HuH-7.5 (cell line): ENCODE results near the gene SNED1.
A peak's percentile ranks its signal among the peaks of the same experiment; 100 is the strongest.
"Not testable (repeated sequence)": the region's sequence is repeated elsewhere in the genome, so short reads cannot be mapped to it uniquely, and the experiment has no call there.

ENCODE experiments used
- DNase-seq: peaks from one replicate; pipeline ENCODE4 v3.0.0; 2011; ENCODE audit warnings: low spot score

SNED1 gene

GRCh38 chr2:241088376-241088775 lies 90.0 kb downstream of the SNED1 start:
- no peak for DNase-seq

GRCh38 chr2:241088791-241089732 lies 90.6 kb downstream of the SNED1 start:
- no peak for DNase-seq

GRCh38 chr2:241091201-241091600 lies 92.8 kb downstream of the SNED1 start:
- no peak for DNase-seq

DNA sequence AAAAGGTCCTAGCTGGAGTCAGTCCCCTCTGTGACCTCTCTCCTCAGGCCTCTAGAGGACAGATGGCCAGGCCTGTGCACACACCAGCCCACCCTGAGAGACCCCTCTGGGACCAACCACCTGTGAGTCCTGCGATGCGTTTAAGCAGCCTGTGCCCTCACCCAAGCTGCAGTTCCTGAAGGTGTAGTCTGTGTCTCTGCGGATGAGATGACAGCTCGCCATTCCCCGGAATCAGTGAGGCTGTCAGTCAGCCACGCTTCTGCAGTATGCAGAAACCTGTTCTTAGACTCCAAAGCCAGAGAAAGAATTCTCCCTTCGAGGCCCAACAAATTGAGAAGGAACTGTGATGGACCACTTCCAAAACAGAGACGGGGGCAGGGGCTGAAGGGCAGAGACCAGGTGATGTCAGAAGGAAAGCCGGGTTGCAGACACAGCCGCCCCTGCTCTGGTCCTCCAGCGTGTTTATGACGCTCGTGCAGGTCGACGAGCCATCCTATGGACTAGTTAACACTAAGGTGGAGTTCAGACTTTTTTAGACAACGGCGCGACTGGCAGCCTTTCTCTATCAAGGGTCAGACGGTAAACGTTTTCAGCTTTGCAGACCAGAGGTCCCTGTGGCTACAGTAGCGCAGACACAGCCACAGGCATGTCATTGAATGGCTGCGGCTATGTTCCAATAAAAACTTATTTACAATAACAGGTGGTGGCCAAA lies 93.5 kb downstream of the SNED1 start:
- no peak for DNase-seq

DNA sequence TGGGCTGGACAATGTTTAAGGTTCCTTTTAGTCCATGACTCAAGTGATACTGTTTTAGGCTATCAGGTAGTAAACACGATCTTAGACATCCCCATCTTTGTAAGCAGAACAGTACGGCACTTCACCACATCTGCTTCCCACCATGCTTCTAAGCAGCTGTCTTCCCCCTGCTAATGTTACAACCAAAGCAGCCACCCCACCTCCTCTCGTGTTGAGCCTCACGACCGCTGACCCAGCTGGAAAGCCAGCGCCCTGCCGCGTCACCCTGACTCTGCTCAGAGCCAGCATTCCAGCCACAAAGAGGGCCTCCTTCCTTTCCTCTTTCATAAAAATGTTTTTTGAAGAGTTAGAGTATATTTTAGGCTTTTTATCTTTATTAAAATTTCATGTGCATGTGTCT lies 94.3 kb downstream of the SNED1 start:
- DNase-seq, result no peak

GRCh38 chr2:241093133-241093781 lies 94.8 kb downstream of the SNED1 start:
- peak; percentile 43 for DNase-seq

- no peak for DNase-seq
Observed at GRCh38 chr2:241094172-241094571, 95.8 kb downstream of the SNED1 start.

GRCh38 chr2:241094924-241095420 lies 96.6 kb downstream of the SNED1 start:
- DNase-seq, result no peak

DNA sequence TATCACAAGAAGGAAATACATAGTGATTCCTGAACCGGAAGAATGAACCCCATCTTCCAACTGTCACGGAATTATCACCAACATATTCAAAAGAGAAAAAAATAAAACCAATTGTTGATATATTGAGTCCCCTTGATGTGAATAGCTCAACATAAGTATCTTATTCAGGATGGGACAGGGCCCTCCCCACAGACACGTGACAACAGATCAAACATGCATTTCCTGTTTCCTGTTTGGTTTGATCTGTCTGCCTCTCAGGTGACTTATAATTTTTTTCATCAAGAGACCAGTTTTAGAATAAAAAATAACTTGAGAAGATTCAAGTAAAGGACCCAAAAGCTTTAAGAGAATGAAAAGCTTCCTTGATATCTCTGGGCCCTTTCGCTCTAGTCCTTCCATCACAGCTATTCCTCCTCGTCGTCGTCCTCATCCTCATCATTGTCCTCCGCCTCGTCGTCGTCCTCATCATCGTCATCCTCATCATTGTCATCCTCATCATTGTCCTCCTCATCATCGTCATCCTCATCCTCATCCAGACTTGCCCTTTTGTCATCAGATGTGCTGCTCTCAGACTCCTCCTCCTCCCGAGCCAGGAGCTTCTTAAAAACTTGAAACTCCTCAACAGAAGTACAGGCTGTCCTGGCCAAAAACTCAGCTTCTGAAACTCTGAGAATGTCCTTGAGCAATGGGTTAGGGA lies 97.3 kb downstream of the SNED1 start:
- no peak for DNase-seq

GRCh38 chr2:241096979-241097378 lies 98.6 kb downstream of the SNED1 start:
- no peak for DNase-seq

GRCh38 chr2:241099246-241099645 lies 100.8 kb downstream of the SNED1 start:
- no peak for DNase-seq

- DNase-seq, result peak; percentile 80
Observed at GRCh38 chr2:241102239-241102803, 103.9 kb downstream of the SNED1 start, which contains the start of gene MTERF4. Gene MTERF4, minus strand, starts transcription at chr2:241102287. Its CDS starts 14 bp downstream, at chr2:241102273.

DNA sequence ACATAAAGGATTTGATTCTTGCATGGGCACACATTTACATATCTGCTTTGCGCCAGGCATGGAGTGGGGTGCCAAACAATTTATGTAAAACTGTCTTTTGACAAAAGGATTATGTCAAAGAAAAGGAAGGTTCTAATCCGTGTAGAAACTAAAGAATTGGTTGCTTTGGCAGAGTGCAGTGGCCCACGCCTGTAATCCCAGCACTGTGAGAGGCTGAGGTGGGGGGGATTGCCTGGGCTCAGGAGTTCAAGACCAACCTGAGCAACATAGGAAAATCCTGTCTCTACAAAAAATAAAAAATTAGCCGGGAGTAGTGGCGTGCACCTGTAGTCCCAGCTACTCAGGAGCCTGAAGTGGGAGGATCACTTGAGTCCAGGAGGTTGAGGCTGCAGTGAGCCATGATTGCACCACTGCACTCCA lies 104.8 kb downstream of the SNED1 start:
- no peak for DNase-seq

- not testable (repeated sequence) for DNase-seq
Observed at GRCh38 chr2:241104611-241105010, 106.2 kb downstream of the SNED1 start.

DNA sequence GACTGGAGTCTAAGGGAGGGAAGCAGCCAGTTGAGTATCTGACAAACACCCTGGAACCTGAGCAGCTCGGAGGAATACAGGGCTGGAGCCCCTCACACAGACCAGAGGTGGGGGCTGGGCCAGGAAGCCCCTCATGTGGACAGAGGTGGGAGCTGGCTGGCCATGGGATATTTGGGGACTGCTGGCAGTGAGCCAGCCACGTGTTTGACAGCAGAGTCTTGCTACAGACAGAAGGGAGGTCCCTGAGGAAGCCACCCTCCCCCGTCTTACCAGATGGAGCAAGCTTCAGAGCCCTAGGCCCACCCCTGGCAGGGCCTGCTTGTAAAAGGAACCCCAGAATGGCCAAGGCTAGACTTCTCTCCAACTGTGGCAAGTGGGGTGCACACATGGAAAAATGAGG lies 107.2 kb downstream of the SNED1 start:
- no peak for DNase-seq

GRCh38 chr2:241107031-241107783 lies 108.8 kb downstream of the SNED1 start:
- no peak for DNase-seq

DNA sequence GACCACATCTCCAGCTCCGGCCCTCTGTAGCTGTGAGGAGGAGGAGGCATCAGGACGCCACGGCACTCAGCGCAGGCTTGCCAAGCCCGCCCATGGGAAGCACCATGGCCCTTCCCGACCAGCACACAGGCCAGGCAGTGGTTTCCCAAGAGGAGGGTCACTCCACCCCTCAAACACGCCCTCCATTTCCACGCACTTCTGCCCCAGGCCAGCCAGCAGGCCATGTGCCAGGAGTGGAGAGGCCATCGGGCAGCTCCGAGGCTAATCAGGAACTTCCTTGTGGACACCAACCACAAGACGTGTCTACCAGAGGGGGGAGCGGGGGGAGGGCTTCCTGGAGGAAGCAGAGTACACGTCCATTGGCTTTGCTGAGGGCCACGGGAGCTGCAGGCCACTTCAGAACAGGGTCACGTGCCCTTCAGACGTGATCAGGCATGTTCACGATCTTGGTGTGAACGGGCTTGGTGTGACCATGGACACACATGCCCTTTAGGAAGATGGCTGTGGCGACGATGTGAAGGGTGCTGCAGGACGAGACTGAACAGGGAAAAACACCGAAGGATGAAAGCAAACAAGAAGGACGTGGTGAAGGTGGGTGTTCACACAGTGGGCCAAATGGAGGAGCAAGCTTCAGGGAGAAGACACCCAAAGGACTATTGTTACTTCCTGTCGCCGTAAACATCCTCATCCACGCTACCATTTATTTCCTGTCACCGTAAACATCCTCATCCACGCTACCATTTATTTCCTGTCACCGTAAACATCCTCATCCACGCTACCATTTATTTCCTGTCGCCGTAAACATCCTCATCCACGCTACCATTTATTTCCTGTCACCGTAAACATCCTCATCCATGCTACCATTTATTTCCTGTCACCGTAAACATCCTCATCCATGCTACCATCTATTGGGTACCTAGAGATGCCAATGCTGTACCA lies 110.1 kb downstream of the SNED1 start:
- DNase-seq, result no peak

DNA sequence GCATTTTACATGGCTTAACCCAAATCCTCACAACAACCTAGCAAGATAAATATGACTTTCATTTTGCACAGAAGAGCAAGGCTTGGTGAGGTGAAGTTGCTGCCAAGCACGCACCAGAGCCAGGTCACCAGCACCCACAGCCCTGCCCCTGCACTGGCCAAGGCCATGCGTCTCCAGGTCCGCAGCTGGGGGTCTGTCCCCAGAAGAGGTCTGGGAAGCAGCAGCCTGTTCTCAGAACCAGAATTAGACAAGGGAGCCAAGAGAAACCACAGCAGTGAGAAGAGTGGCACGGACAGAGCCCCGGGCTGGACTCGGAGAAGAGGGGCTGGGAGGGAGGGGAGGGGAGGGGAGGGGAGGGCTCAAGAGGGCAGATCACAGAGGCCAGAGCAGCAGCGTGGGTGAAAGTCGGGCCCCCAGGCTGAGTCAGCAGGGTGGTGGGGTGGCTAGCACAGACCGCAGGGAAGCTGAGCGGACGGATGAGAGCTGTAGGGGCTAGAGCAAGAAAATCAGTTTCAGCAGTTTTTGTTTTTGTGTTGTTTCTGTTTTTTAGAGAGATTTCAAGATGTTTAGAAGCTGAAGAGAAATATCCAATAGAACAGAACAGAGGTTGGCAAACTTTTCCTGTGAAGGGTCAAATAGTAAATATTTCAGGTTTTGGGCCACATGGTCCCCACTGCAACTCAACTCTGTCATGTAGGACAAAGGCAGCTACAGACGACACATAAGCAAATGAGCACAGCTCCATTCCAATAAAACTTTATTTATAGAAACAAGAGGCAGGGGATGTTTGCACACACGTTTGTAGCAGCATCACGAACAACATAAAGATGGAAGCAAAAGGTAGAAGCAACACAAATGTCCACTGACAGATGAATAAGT lies 111.0 kb downstream of the SNED1 start:
- no peak for DNase-seq
